Lower leg skin (tissue), 4 donors: ENCODE results near the gene ST8SIA6. TPM values are rescaled to one million over a fixed set of nuclear protein-coding genes. Genes with fewer than 3 reads are reported as not detected.

ENCODE experiments used
- DNase-seq, 2 donors: peaks; one replicate each; pipeline ENCODE4 v3.0.0-alpha.2; 2019; ENCODE audit warnings: low spot score in 2 of 2
- H3K4me3 ChIP-seq: fragments of 200-600 bp; sonication (generic); 2 replicates; pipeline ENCODE4 v1.5.1; 2017; ENCODE audit warnings: mild to moderate bottlenecking, low read depth; ENCODE audit not compliant: poor library complexity, severe bottlenecking
- CTCF ChIP-seq, 3 donors: fragments of 450-650 bp; IDR thresholded peaks; one replicate each; pipeline ENCODE4 v1.5.1; 2016; ENCODE audit warnings: antibody characterized with exemption in 3 of 3, mild to moderate bottlenecking in 3 of 3, moderate library complexity in 2 of 3
- POLR2A ChIP-seq, 2 donors: fragments of 450-650 bp; IDR thresholded peaks; one replicate each; pipeline ENCODE4 v1.6.1; 2016 to 2017; ENCODE audit warnings: antibody characterized with exemption in 2 of 2, mild to moderate bottlenecking in 1 of 2, moderate library complexity in 1 of 2
- WGBS, 2 donors: methylation state at CpG; one replicate each; pipeline ENCODE4 v1.1.5; 2018; 5-methylcytosine and 5-hydroxymethylcytosine counted together
- intact Hi-C: fragments of 100-400 bp; cut with DNase I; formaldehyde crosslinking; loops from one replicate; pipeline ENCODE4 v1.15.0; 2023; ENCODE audit warnings: low total_unique reads
- total RNA-seq, 4 donors: library from RNA; depleted of rRNA; stranded (reverse); fragments of >200 nt; gene quantifications; one replicate each; pipeline ENCODE4 v1.1.0, GENCODE V29; 2016

Gene ST8SIA6
- total RNA-seq, 4 donors from 2014 or later: 0.34 to 2.8 (median 1.5) TPM

GRCh38 chr10:17290226-17290625, 164.2 kb downstream of the ST8SIA6 start:
- no peak for TF ChIP-seq POLR2A (IDR thresholded peaks at IDR 0.05)
- no peak for TF ChIP-seq CTCF (IDR thresholded peaks at IDR 0.05)
- WGBS, 2 donors: 35 to 47% methylated on average over 6 of the region's 6 CpGs
- no peak for DNase-seq
- intact Hi-C loops: loop anchor here (10.0 kb wide), 1 partner anchor 135 kb away; no protein-coding TSS in a partner anchor
- H3K4me3 ChIP-seq: no peak overlapping the region

- intact Hi-C loops: loop anchor here (10.0 kb wide), 1 partner anchor 135 kb away; no protein-coding TSS in a partner anchor
- no peak overlapping the region for H3K4me3 ChIP-seq
- WGBS, 2 donors: 90 to 95% methylated on average over 12 of the region's 12 CpGs
- TF ChIP-seq POLR2A (IDR thresholded peaks at IDR 0.05): no peak
- no peak for TF ChIP-seq CTCF (IDR thresholded peaks at IDR 0.05)
- no peak for DNase-seq
Measured at GRCh38 chr10:17289763-17290162, 164.6 kb downstream of the ST8SIA6 start.

GRCh38 chr10:17286562-17287550, 167.5 kb downstream of the ST8SIA6 start:
- no peak overlapping the region for H3K4me3 ChIP-seq
- TF ChIP-seq POLR2A (IDR thresholded peaks at IDR 0.05) (no peak), CTCF (IDR thresholded peaks at IDR 0.05) (no peak)
- WGBS, 2 donors: 57 to 59% methylated on average over 10 of the region's 10 CpGs
- DNase-seq: no peak
- intact Hi-C loops: no loop called here

GRCh38 chr10:17282311-17282710, 172.1 kb downstream of the ST8SIA6 start:
- TF ChIP-seq POLR2A (IDR thresholded peaks at IDR 0.05) (no peak), CTCF (IDR thresholded peaks at IDR 0.05) (no peak)
- 84 to 94% methylated on average over 3 of the region's 3 CpGs for WGBS, 2 donors
- intact Hi-C loops: no loop called here
- H3K4me3 ChIP-seq: no peak overlapping the region
- DNase-seq: no peak

- no peak for DNase-seq
- WGBS, 2 donors: 37 to 42% methylated on average over 4 of the region's 4 CpGs
- TF ChIP-seq POLR2A (IDR thresholded peaks at IDR 0.05) (no peak), CTCF (IDR thresholded peaks at IDR 0.05) (no peak)
- no peak overlapping the region for H3K4me3 ChIP-seq
- intact Hi-C loops: no loop called here
Measured at GRCh38 chr10:17278607-17279240, 175.7 kb downstream of the ST8SIA6 start.
